Measurements from ENCODE around the gene DENND4B.
"Not testable (repeated sequence)": the region's sequence is repeated elsewhere in the genome, so short reads cannot be mapped to it uniquely, and the experiment has no call there.

The DENND4B gene, protein sequence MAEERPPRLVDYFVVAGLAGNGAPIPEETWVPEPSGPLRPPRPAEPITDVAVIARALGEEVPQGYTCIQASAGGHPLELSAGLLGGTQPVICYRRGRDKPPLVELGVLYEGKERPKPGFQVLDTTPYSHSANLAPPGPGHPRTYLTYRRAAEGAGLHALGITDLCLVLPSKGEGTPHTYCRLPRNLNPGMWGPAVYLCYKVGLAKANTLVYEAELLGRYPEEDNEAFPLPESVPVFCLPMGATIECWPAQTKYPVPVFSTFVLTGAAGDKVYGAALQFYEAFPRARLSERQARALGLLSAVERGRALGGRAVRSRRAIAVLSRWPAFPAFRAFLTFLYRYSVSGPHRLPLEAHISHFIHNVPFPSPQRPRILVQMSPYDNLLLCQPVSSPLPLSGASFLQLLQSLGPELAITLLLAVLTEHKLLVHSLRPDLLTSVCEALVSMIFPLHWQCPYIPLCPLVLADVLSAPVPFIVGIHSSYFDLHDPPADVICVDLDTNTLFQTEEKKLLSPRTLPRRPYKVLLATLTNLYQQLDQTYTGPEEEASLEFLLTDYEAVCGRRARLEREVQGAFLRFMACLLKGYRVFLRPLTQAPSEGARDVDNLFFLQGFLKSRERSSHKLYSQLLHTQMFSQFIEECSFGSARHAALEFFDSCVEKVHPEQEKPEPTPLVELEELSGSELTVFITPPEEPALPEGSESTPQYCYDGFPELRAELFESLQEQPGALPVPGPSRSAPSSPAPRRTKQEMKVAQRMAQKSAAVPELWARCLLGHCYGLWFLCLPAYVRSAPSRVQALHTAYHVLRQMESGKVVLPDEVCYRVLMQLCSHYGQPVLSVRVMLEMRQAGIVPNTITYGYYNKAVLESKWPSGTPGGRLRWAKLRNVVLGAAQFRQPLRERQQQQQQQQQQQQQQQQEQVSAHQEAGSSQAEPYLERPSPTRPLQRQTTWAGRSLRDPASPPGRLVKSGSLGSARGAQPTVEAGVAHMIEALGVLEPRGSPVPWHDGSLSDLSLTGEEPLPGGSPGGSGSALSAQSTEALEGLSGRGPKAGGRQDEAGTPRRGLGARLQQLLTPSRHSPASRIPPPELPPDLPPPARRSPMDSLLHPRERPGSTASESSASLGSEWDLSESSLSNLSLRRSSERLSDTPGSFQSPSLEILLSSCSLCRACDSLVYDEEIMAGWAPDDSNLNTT (N-terminal part only)

GRCh38 chr1:153946622-153947241 is at the start of gene DENND4B:
Gene DENND4B (minus strand): TSS chr1:153946718. CDS start chr1:153944374, 2,344 bp downstream.
- peak; percentile 83 for DNase-seq

- no peak for DNase-seq
These were observed 49.1 kb upstream of the DENND4B start for GRCh38 chr1:153995640-153996039.

- no peak for DNase-seq
These were observed 48.7 kb upstream of the DENND4B start for GRCh38 chr1:153995202-153995601.

DNA sequence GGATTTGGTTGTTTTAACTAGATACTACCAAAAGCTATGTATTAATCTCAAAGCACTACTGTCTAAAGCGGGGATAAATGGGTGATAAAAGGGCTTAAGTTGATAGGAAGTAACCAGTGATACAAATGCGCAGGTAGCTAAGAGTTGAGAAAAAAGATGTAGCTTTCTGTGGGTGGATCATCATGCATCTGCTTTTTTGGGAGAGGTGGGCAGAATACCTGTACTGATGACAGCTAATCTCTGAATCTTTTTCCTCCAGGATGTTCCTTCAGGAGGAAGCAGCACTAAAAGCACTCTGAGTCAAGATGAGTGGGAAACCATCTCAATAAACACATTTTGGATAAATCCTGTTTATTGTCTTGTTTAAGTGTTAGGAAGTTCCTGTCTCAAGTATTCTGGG is 45.3 kb upstream of the DENND4B start:
- no peak for DNase-seq

GRCh38 chr1:153991151-153991630 is 44.7 kb upstream of the DENND4B start:
- DNase-seq = no peak

DNA sequence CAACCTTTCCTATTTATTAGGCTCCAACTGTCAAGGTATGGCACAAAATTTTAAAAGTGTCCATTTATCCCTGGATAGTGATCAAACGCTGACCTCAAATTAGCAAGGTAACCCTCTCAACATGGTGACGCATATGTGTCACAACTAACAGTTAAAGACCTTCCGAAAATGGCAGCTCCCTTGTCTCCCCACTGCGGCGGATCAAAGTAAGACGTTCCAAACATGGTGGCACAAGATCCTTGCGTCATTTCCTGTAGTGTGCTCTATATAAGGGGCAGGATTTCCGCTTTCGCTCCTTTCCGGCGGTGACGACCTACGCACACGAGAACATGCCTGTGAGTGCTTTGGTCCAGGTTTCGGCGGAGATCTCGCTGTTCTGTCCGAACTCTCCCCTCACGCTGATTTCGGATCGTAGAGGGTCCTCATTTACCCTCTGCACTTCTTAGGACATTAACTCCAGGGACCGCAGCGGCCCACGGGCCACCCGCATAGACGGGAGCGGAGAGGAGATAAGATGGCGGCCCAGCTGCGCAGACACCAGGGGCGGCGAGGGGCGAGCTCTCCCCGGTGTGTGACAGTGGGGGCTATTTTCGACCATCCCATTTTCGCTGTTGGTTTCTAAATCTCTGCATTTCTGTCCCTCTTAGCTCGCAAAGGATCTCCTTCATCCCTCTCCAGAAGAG is 44.1 kb upstream of the DENND4B start, which contains the start of gene RPS27:
TSS of gene RPS27 (plus strand) at position 295 of the 683 bp plus-strand sequence. CDS start at position 330, 35 bp downstream.
- DNase-seq = peak; percentile 96

- no peak for DNase-seq
These were observed 41.1 kb upstream of the DENND4B start for GRCh38 chr1:153987621-153988020.

DNA sequence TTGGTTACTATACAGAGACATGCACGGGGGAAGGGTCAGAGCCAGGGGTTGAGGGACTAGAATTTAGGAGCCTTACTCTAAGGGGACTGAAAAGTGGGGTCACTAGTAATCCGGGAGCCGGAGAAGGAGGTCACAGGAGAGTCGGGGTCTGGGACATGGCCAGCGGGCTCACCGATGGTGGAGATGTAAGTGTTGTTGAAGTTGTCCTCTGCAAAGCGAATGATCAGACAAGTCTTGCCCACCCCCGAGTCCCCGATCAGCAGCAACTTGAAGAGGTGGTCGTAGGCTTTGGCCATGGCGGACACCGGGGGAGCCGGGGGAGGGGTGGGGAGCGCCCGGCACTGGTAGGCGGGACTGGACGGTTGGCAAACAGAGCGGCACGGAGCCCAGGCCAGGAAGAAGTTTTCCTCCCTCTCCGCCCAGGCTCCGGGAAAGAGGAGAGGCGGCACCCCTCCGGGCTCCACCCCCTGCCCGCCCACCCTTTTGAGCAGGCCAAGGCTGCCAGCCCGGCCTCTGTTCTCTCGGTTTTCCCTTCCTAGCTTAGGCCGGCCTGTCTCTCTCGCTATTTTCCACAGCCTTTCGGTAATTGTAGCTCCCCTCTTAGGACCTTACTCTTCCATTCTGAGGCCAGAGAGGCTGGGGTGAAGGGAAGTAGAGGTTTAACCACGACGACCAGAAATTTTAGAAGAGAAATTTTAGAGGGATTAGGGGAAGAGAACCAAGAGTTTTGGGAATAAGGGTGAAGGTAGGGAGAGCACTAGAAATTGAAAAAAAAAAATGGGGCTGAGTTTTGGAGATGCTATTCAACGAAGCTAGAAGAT is 39.6 kb upstream of the DENND4B start, which contains the start of gene RAB13:
TSS of gene RAB13 (minus strand) at position 399 of the 821 bp plus-strand sequence. CDS start at position 296, 103 bp downstream.
- no peak for DNase-seq

GRCh38 chr1:153985341-153985912 is 38.9 kb upstream of the DENND4B start:
- no peak for DNase-seq

DNA sequence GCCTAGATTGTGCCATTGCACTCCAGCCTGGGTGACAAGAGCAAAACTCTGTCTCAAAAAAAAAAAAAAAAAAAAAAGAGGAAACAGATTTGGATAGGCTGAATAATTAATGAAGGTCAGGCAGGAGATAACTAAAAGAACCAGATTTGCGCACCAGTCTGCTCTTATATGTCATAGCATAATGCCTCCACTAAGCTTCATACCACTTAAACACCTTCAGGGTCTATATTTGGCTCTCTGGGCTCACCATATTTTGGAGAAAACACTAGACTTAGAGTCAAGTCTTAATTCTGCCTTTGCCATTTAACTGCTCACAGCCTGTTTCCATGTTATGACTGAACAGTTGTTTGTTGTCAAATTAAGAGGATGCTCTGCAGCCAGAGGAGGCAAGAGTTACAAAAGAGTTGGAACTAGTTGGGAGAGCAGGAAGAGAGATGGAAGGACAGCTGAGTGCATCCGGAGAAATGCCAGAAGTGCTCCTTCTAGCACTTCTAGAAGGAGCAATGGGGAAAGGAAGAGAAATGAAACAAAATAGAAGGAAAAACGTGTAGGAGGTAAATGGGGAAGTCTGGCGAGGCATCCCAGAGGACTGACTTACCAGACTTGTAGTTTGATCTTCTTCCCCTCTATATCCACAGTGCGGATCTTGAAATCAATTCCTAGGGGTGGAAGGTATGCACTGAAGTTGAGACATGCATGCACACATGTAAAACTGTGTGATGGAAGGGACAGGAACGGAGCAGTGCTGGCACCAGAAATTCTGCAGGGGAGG is 37.8 kb upstream of the DENND4B start:
- no peak for DNase-seq

DNA sequence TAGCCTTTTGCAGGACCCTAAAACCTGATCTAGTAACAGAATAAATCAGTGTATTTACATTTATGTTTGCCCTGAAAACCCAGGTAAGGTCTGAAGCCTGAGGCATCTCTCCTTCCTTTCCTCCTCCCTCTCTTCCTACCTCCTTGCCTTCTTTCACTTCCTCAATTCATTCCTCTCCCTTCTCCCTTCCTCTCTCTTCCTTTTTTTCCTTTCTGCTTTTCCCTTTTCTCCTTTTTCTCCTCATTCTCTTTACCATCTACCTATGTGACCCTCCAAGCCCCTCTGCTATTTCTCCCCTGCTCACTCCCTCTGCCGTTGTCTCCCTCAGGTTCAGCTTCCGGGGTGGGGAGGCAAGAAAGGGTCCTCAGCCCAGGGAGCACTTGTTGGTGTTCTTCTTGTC is 35.2 kb upstream of the DENND4B start:
- DNase-seq = not testable (repeated sequence)

GRCh38 chr1:153979091-153979490 is 32.6 kb upstream of the DENND4B start:
- DNase-seq = not testable (repeated sequence)

DNA sequence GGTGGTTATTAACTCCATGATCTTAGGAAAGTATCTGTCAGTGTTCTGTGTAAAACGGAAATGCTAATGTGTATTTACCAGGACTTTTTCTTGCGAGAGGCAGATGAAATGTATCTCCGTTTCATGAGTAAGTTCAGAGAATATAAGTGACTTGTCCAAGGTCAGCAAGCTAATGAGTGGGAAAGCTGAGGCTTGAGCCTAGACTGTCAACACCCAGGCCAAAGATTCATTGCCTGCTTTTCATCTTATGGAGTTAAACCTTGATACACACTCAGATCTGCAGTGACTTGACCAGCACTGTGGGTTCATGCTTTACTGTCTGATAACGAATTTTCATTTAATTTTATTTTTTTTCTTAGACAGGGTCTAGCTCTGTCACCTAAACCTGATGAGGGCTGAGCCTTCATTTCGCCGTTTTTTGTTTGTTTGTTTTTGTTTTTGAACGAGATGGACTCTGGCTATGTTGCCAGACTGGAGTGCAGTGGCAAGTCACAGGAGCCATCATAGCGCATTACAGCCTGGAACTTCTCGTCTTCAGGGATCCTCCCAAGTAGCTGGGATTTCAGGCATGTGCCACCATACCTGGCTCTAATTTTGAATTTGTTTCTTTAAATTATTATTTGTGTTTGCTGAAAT is 31.9 kb upstream of the DENND4B start:
- DNase-seq = no peak

GRCh38 chr1:153977250-153978240 is 31.0 kb upstream of the DENND4B start, which contains the start of gene JTB:
Gene JTB (minus strand): TSS chr1:153977674. CDS start chr1:153977252, 422 bp downstream.
- DNase-seq = peak; percentile 86

GRCh38 chr1:153976819-153977249 is 30.3 kb upstream of the DENND4B start:
- no peak for DNase-seq

GRCh38 chr1:153973525-153973924 is 27.0 kb upstream of the DENND4B start:
- DNase-seq = no peak

GRCh38 chr1:153973071-153973470 is 26.6 kb upstream of the DENND4B start:
- no peak for DNase-seq

Data from CD4-positive, alpha-beta T cell treated with Interleukin-12 subunit alpha and Interleukin-12 subunit beta, for 1 hour (primary cell).